Stimulated activated naive CD8-positive, alpha-beta T cell treated with anti-CD3 and anti-CD28 coated beads, Interleukin-15, Interleukin-2, amounts not matched to agents 100 ng/mL and 50 ng/mL, for 24 hours (primary cell): ENCODE data around the gene THSD4.
"Not testable (repeated sequence)": the region's sequence is repeated elsewhere in the genome, so short reads cannot be mapped to it uniquely, and the experiment has no call there.

Experiments used
- H3K27ac Mint-ChIP-seq: one replicate; pipeline ENCODE4 v1.8.0; 2021; ENCODE audit warnings: mild to moderate bottlenecking, mixed read lengths
- H3K27me3 Mint-ChIP-seq: one replicate; pipeline ENCODE4 v1.8.0; 2021; ENCODE audit warnings: mixed read lengths
- H3K36me3 Mint-ChIP-seq: one replicate; pipeline ENCODE4 v1.8.0; 2021; ENCODE audit warnings: low read depth, mixed read lengths
- H3K4me1 Mint-ChIP-seq: one replicate; pipeline ENCODE4 v1.8.0; 2021; ENCODE audit warnings: low read depth, mixed read lengths
- H3K4me3 Mint-ChIP-seq: one replicate; pipeline ENCODE4 v1.8.0; 2021; ENCODE audit warnings: mild to moderate bottlenecking, mixed read lengths
- H3K9me3 Mint-ChIP-seq: one replicate; pipeline ENCODE4 v1.8.0; 2021; ENCODE audit warnings: mixed read lengths

Gene THSD4

GRCh38 chr15:71265606-71266005 is 150.3 kb downstream of the THSD4 start:
- not testable (repeated sequence) for H3K27ac Mint-ChIP-seq, H3K36me3 Mint-ChIP-seq, H3K27me3 Mint-ChIP-seq, H3K4me1 Mint-ChIP-seq, H3K4me3 Mint-ChIP-seq, H3K9me3 Mint-ChIP-seq

GRCh38 chr15:71271327-71271726 is 156.1 kb downstream of the THSD4 start:
- H3K4me3 Mint-ChIP-seq: no peak overlapping the region
- peaks cover 7% of the 10 kb centered on the region for H3K9me3 Mint-ChIP-seq
- no peaks in the 10 kb centered on the region for H3K36me3 Mint-ChIP-seq
- H3K27ac Mint-ChIP-seq: no peak overlapping the region
- H3K4me1 Mint-ChIP-seq: no peaks in the 10 kb centered on the region
- no peaks in the 10 kb centered on the region for H3K27me3 Mint-ChIP-seq

GRCh38 chr15:71272932-71273331 is 157.7 kb downstream of the THSD4 start:
- H3K4me1 Mint-ChIP-seq: no peaks in the 10 kb centered on the region
- H3K36me3 Mint-ChIP-seq: no peaks in the 10 kb centered on the region
- H3K27ac Mint-ChIP-seq: no peak overlapping the region
- H3K27me3 Mint-ChIP-seq: no peaks in the 10 kb centered on the region
- no peak overlapping the region for H3K4me3 Mint-ChIP-seq
- H3K9me3 Mint-ChIP-seq: peaks cover 7% of the 10 kb centered on the region

- no peaks in the 10 kb centered on the region for H3K4me1 Mint-ChIP-seq
- peaks cover 4% of the 10 kb centered on the region for H3K27me3 Mint-ChIP-seq
- no peak overlapping the region for H3K27ac Mint-ChIP-seq
- peaks cover 7% of the 10 kb centered on the region for H3K9me3 Mint-ChIP-seq
- no peaks in the 10 kb centered on the region for H3K36me3 Mint-ChIP-seq
- no peak overlapping the region for H3K4me3 Mint-ChIP-seq
Observed at GRCh38 chr15:71273731-71274447, 158.6 kb downstream of the THSD4 start.

GRCh38 chr15:71274448-71274798 is 159.2 kb downstream of the THSD4 start:
- Mint-ChIP-seq H3K27ac (no peak overlapping the region), H3K27me3 (peaks cover 6% of the 10 kb centered on the region), H3K4me3 (no peak overlapping the region), H3K9me3 (peaks cover 7% of the 10 kb centered on the region), H3K36me3 (no peaks in the 10 kb centered on the region), H3K4me1 (no peaks in the 10 kb centered on the region)

- Mint-ChIP-seq H3K36me3 (no peaks in the 10 kb centered on the region), H3K27ac (no peak overlapping the region), H3K4me1 (no peaks in the 10 kb centered on the region), H3K27me3 (peaks cover 6% of the 10 kb centered on the region), H3K4me3 (no peak overlapping the region), H3K9me3 (peaks cover 2% of the 10 kb centered on the region)
Observed at GRCh38 chr15:71275098-71275497, 159.8 kb downstream of the THSD4 start.

GRCh38 chr15:71275566-71276335 is 160.5 kb downstream of the THSD4 start:
- H3K27me3 Mint-ChIP-seq: peaks cover 6% of the 10 kb centered on the region
- no peaks in the 10 kb centered on the region for H3K9me3 Mint-ChIP-seq
- H3K4me1 Mint-ChIP-seq: no peaks in the 10 kb centered on the region
- no peaks in the 10 kb centered on the region for H3K36me3 Mint-ChIP-seq
- no peak overlapping the region for H3K4me3 Mint-ChIP-seq
- no peak overlapping the region for H3K27ac Mint-ChIP-seq

- Mint-ChIP-seq H3K27me3 (peaks cover 6% of the 10 kb centered on the region), H3K4me3 (no peak overlapping the region), H3K36me3 (no peaks in the 10 kb centered on the region), H3K4me1 (no peaks in the 10 kb centered on the region), H3K9me3 (no peaks in the 10 kb centered on the region), H3K27ac (no peak overlapping the region)
Observed at GRCh38 chr15:71276336-71276665, 161.0 kb downstream of the THSD4 start.

GRCh38 chr15:71278989-71279756 is 163.9 kb downstream of the THSD4 start:
- H3K4me1 Mint-ChIP-seq: no peaks in the 10 kb centered on the region
- H3K4me3 Mint-ChIP-seq: no peak overlapping the region
- H3K36me3 Mint-ChIP-seq: no peaks in the 10 kb centered on the region
- peaks cover 6% of the 10 kb centered on the region for H3K27me3 Mint-ChIP-seq
- H3K27ac Mint-ChIP-seq: no peak overlapping the region
- H3K9me3 Mint-ChIP-seq: no peaks in the 10 kb centered on the region

- H3K27me3 Mint-ChIP-seq: peaks cover 7% of the 10 kb centered on the region
- H3K4me3 Mint-ChIP-seq: no peak overlapping the region
- H3K4me1 Mint-ChIP-seq: no peaks in the 10 kb centered on the region
- H3K36me3 Mint-ChIP-seq: no peaks in the 10 kb centered on the region
- H3K27ac Mint-ChIP-seq: no peak overlapping the region
- H3K9me3 Mint-ChIP-seq: no peaks in the 10 kb centered on the region
Observed at GRCh38 chr15:71279757-71280141, 164.5 kb downstream of the THSD4 start.

GRCh38 chr15:71280206-71280605 is 164.9 kb downstream of the THSD4 start:
- Mint-ChIP-seq H3K27me3 (peaks cover 9% of the 10 kb centered on the region), H3K4me3 (no peak overlapping the region), H3K4me1 (no peaks in the 10 kb centered on the region), H3K36me3 (no peaks in the 10 kb centered on the region), H3K9me3 (no peaks in the 10 kb centered on the region), H3K27ac (no peak overlapping the region)

- Mint-ChIP-seq H3K36me3 (no peaks in the 10 kb centered on the region), H3K4me1 (no peaks in the 10 kb centered on the region), H3K27me3 (peaks cover 12% of the 10 kb centered on the region), H3K9me3 (no peaks in the 10 kb centered on the region), H3K4me3 (no peak overlapping the region), H3K27ac (no peak overlapping the region)
Observed at GRCh38 chr15:71281256-71281655, 166.0 kb downstream of the THSD4 start.

- H3K4me3 Mint-ChIP-seq: no peak overlapping the region
- no peaks in the 10 kb centered on the region for H3K9me3 Mint-ChIP-seq
- no peaks in the 10 kb centered on the region for H3K36me3 Mint-ChIP-seq
- H3K4me1 Mint-ChIP-seq: no peaks in the 10 kb centered on the region
- H3K27me3 Mint-ChIP-seq: peaks cover 13% of the 10 kb centered on the region
- H3K27ac Mint-ChIP-seq: no peak overlapping the region
Observed at GRCh38 chr15:71282076-71282475, 166.8 kb downstream of the THSD4 start.

- Mint-ChIP-seq H3K27me3 (peaks cover 11% of the 10 kb centered on the region), H3K4me1 (peaks cover 10% of the 10 kb centered on the region), H3K27ac (no peak overlapping the region), H3K4me3 (no peak overlapping the region), H3K9me3 (peaks cover 5% of the 10 kb centered on the region), H3K36me3 (no peaks in the 10 kb centered on the region)
Observed at GRCh38 chr15:71288348-71288955, 173.2 kb downstream of the THSD4 start.

GRCh38 chr15:71290002-71290401 is 174.7 kb downstream of the THSD4 start:
- H3K9me3 Mint-ChIP-seq: peaks cover 5% of the 10 kb centered on the region
- H3K27me3 Mint-ChIP-seq: peaks cover 9% of the 10 kb centered on the region
- no peaks in the 10 kb centered on the region for H3K36me3 Mint-ChIP-seq
- H3K4me3 Mint-ChIP-seq: no peak overlapping the region
- H3K27ac Mint-ChIP-seq: no peak overlapping the region
- peaks cover 10% of the 10 kb centered on the region for H3K4me1 Mint-ChIP-seq
